Omental fat pad (tissue), 4 donors: ENCODE measurements around the gene IRX4. TPM values are rescaled to one million over a fixed set of nuclear protein-coding genes. Genes with fewer than 3 reads are reported as not detected.

Source experiments
- ATAC-seq: fragments of 150-250 bp; one replicate; pipeline ENCODE4 v1.9.1; 2016; ENCODE audit warnings: mild to moderate bottlenecking, moderate library complexity; ENCODE audit not compliant: low FRiP score
- DNase-seq: peaks from one replicate; pipeline ENCODE4 v3.0.0-alpha.2; 2019; ENCODE audit warnings: low spot score
- CTCF ChIP-seq, 3 donors: fragments of 450-650 bp; IDR thresholded peaks; one replicate each; pipeline ENCODE4 v1.5.1; 2016 to 2017; ENCODE audit warnings: antibody characterized with exemption in 3 of 3, mild to moderate bottlenecking in 3 of 3, moderate library complexity in 2 of 3
- total RNA-seq, 4 donors: library from RNA; depleted of rRNA; stranded (reverse); fragments of >200 nt; gene quantifications; one replicate each; pipeline ENCODE4 v1.1.0, GENCODE V29; 2016

Gene IRX4
- total RNA-seq, 4 donors from 2014 or later = not detected

DNA sequence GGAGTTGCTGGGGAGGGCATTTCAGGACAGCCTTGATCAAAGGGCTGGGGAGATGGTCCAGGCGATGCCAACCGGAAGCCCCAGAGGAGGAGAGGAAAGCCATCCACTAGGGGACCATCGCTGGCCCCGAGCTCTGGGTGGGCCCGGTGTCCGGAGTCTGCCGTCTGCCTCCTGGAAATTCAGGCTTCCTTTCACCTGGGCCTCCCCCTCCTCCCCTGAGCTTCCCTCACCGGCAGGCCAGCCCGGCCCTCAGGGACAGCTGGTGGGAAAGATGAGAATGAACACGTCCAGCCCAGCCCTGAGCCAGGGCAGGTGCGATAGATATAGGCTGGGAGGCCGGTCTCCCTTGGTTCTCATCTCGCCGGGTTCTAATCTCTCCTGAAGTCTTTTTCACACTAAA is 17.2 kb downstream of the IRX4 start:
- no peak for TF ChIP-seq CTCF (IDR thresholded peaks at IDR 0.05)
- ATAC-seq (no peak), DNase-seq (no peak)

DNA sequence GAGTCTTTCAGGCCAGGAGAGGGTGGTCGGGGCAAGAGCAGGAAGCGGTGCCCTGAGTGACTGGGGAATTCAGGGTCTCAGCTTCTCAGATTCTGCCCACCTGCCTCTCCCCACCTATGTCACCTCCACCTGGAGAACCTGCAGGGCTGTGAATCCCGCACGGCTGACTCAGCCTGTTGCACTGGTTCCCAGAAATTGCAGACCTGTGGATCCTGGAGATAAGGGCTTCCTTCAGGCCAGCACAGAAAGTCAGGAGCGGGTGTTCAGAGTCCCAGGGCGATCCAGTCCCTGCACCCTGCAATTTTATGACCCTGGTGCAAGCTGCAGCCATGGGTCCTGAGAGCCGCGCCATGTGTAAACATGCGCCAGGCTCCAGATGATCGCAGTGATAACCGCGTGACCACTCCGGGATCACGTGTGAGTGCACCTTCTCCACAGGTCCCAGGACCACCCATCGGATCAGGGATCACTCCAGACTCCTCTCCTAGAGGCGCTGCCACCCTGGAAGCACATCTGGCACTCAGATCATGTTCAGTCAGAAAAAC is 17.8 kb downstream of the IRX4 start:
- no peak for DNase-seq
- no peak for ATAC-seq
- TF ChIP-seq CTCF (IDR thresholded peaks at IDR 0.05) = no peak

DNA sequence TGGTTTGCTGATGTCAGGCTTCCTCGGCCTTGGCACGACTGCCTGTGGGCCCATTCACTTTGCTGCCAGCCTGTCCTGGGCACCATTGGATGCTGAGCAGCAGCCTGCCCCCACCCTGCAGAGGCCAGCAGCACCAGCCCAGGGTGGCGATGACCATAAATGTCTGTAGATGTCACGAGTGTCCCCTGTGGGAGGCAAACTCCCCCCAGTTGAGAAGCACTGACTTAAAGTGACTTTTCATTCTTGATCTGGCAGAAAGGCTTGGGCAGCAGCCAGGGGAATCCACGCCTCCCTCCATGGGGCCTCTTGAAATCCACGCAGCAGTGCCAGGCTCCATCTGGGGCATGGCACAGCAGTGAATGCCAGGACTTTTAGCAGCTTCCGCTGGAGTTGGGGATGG is 21.8 kb downstream of the IRX4 start:
- TF ChIP-seq CTCF (IDR thresholded peaks at IDR 0.05) = no peak
- ATAC-seq = no peak
- DNase-seq = no peak

GRCh38 chr5:1860021-1860610 is 22.6 kb downstream of the IRX4 start:
- ATAC-seq (no peak), DNase-seq (no peak)
- no peak for TF ChIP-seq CTCF (IDR thresholded peaks at IDR 0.05)

DNA sequence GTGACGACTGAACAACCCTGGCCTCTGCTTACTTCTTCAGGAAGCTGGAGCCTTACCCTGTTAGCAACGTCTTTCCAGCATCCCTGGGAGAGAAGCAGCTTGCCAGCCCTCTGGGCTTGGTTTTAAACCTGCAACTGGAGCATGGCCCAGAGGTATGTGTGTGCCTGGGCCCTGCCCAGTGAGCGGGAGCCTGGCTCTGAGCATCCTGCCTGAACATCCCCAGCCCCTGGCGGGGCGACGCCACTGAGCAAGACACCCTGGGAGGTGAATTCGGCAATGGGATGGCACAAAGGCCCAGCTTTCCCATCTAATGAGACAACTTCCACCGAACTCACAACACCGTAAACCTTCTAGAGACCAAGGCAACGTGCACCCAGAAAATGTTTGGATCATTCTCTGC is 23.6 kb downstream of the IRX4 start:
- ATAC-seq (no peak), DNase-seq (no peak)
- TF ChIP-seq CTCF (IDR thresholded peaks at IDR 0.05) = no peak

- TF ChIP-seq CTCF (IDR thresholded peaks at IDR 0.05) = no peak
- DNase-seq (no peak), ATAC-seq (no peak)
These were observed 24.3 kb downstream of the IRX4 start for GRCh38 chr5:1858436-1858835.

DNA sequence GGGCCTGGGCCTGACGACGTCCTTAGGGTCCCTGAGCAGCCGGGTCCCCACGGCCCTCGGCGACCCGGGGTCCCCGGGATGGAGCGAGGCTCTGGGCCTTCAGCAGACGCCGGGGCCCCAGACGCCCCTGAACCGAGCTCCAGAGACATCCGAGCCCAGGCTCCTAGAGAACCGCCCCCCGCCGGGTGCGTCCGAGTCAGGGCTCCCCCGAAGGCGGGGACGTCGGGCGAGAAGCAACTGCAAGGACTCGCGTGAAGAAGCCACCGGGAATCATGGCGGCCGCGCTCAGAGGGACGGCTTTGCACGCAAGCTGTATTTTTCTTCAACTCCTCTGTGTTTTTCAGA is 25.5 kb downstream of the IRX4 start:
- TF ChIP-seq CTCF (IDR thresholded peaks at IDR 0.05) = no peak
- DNase-seq (no peak), ATAC-seq (no peak)
